GM18511 (cell line): Measurements from ENCODE around the gene ARAP2.

ENCODE experiments used
- ATAC-seq: cut with Tn5 transposase; IDR thresholded peaks from one replicate; pipeline ENCODE4 v1.9.1; 2021; ENCODE audit warnings: mild to moderate bottlenecking, moderate library complexity; ENCODE audit not compliant: unreplicated experiment

The ARAP2 gene

GRCh38 chr4:36133658-36134057 is 110.7 kb downstream of the ARAP2 start:
- no peak for ATAC-seq

GRCh38 chr4:36133086-36133485 is 111.2 kb downstream of the ARAP2 start:
- no peak for ATAC-seq

- no peak for ATAC-seq
Observed at GRCh38 chr4:36130641-36131040, 113.7 kb downstream of the ARAP2 start.

DNA sequence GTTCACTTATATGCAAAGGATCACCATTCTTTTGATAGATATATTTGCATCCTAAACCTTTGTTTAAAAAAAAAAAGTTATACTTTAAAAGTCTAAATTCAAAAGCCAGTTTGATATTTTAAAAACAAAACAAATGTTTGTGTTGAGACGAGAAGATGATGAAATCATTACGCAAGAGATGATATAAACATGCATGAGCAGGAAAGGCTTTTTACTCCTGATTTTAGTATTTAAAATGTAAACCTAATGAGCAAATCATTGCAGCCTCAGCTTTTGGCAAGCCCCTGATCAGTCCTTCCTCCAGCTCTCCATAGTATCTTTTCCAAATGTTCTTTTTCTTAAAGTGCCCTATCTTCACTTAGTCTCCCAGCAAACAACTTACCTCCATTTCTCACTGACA is 115.6 kb downstream of the ARAP2 start:
- no peak for ATAC-seq

- ATAC-seq: no peak
Observed at GRCh38 chr4:36123906-36124305, 120.4 kb downstream of the ARAP2 start.

- no peak for ATAC-seq
Observed at GRCh38 chr4:36115312-36115711, 129.0 kb downstream of the ARAP2 start.

DNA sequence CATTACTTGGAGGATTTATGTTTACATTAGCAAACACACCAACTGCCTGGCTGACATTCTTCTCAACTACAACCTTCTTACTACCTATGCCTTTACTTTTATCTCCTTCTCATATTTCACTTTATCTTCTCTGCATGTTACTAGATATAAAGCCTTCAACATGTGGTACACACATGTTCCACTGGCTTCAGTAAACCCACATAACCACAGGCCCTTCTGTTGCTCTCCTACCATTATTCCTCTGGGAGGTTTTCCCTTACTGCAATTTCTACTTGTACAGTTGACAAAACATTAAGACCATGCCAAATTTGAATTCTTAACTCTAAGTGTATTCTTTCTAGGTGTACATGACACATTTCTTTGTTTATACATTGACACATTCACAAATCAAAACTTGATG is 133.1 kb downstream of the ARAP2 start:
- no peak for ATAC-seq

DNA sequence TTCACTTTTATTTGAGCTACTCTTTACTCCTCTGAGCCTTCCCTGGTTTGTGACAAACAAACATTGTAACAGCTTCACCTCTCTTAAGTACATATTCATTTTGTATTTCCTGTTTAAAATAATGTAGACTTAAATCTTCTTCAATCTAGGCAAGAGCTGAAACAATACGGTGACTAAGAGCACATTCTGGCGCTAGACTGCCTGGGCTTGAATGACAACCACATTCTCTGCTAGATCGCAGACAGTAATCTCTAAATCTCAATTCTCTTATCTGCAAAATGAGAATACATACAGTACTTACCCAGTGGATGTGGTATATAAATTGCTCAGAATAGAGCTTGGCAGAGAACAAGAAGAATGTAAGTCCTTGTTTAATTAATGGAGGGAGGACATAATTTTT is 144.8 kb downstream of the ARAP2 start:
- ATAC-seq: no peak

DNA sequence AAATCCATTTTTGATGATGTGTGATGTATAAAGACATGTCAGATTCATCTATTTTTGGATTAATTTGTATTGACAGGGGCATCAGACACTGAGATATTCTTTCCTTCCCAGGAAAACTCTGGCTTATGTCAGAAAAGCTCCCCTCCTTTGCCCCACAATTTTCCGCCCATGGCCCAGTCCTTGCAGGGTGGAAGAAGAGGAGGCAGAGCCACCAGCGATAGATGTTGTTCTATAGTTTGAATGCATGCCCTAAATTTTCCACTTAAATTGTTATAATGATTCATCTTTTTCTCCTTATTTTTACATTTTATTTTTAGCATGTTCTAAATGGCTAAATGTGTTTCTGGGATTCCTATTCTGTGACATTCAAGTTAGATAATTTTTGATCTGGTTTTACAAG is 149.3 kb downstream of the ARAP2 start:
- ATAC-seq: no peak

DNA sequence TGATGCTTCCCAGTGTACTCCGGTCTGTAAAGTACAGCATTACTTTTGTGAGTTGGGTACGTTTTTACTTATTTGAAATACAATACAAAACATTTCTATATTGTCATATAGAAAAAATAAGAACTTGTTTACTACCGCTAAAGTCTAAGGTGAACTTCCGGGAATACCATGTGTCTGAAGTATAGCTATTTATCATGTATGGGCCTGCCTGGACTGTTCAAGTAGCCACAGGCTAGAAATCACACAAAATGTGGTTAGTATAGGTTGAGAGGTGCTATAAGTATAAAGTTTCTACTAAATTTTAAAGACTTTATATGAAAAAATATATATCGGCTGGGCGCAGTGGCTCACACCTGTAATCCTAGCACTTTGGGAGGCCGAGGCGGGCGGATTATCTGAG is 152.3 kb downstream of the ARAP2 start:
- ATAC-seq: no peak

- ATAC-seq: no peak
Observed at GRCh38 chr4:36088542-36088941, 155.8 kb downstream of the ARAP2 start.

- no peak for ATAC-seq
Observed at GRCh38 chr4:36086261-36086786, 158.0 kb downstream of the ARAP2 start.

DNA sequence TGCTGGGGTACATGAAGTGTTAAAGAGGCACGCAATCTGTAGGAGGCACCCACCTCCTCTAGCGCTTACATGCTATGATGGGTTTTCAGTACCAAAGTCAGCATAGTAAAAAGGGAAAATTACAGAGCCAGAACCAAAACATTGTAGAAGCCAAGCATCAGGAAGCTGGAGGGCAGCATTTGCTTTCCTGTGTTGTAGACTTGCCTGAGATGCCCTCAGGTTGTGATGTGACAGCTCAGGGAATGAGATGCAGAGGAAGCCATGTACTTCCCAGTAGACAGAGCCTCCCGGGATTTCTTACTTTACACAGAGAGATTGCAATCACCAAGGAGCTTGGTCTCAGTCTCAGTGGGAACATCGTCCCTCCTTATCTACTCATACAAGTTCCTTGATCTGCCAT is 161.5 kb downstream of the ARAP2 start:
- ATAC-seq: no peak

DNA sequence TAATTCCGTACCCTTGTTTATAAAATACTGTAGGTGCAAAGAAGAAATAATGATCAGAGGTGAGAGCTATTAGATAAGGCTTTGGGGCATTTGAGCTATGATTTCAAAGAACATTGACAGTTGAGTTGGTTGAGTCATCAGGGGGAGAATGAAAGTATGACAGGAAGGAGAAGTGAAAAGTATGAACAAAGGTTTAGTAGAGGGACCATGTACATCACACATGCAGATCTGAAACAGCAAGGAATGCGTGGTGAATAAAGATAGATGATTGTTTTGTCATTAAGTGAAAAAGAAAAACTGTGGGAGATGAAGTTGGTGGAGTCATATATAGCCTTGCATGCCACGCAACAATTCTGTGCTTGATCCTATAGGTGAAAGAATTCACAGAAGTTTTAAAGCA is 163.1 kb downstream of the ARAP2 start:
- peak; percentile 99 for ATAC-seq

DNA sequence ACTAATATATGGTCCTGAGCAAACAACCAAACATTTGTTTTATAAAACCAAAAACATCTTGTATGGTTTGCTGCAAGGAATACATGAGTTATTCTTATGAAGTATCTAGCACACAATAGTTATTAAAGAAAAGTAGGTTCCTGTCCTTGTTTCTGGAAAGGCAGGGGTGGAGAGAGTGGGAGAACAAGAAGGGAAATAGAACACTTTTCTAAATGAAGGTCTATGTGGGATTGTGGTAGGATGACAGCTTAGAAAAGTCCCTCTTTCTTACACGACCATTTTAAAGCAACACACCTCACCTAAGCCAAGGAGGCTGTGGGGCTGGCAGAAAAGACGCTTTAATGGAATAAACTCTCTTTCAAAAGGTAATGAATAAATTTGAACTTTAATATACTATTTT is 164.6 kb downstream of the ARAP2 start:
- no peak for ATAC-seq

DNA sequence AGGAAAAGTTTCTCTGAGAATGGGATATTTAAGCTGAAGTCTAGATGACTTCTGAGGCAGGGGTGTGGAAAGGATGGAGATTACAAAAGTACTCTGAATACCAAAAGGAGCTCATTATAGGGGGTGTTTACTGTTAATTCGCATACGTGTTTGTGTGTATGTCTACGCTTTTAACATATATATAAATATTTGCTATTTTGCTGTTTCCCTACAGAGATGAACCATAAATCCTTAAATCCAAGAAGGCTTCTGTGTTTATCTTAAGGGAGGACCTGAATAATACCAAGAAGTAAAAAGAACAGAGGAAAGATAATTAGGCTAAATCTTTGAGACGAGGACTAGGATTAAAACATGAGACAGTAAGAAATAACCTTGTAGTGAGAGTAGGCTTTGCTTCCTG is 166.0 kb downstream of the ARAP2 start:
- no peak for ATAC-seq

DNA sequence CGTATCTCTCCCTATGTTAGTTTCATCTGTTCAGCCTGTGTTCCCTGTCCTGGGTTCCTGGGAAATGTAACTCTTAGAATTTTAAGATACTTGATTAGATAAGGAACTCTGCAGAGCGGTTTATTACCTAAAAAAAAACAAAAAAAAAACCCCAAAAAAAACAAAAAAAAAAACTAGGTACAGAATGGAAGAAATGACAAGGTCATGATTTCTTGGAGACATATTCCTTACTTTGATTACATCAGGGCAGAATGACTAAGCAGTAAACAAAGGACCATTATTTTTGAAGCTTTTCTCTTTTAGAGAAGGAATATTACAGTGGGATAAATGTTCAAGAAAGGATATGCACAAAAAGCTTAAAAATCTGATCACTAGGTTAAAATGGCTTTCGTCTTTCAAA is 171.8 kb downstream of the ARAP2 start:
- no peak for ATAC-seq

- no peak for ATAC-seq
Observed at GRCh38 chr4:36067116-36067515, 177.2 kb downstream of the ARAP2 start.

GRCh38 chr4:36065274-36065871 is 178.9 kb downstream of the ARAP2 start:
- ATAC-seq: no peak

DNA sequence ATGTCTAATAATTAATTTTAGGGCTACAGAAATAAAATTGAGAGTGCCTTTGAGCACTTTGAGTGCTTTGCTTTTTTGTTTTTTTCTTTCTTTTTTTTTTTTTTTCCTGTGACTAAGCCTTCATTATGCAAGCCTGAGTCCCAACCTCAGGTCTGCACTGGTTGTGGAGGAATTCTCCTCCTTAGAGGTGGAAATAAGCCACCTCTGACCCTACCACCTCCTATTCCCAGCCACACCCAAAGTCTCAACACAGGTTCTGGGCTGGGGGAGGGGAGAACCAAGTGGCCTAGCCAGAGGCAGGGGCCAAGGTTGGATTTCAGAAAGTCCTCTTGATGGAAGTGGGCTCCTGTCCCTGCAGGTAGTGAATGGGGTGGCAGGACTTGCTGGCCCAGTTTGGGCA is 180.2 kb downstream of the ARAP2 start:
- no peak for ATAC-seq

- no peak for ATAC-seq
Observed at GRCh38 chr4:36056136-36056535, 188.2 kb downstream of the ARAP2 start.

- ATAC-seq: no peak
Observed at GRCh38 chr4:36054694-36055422, 189.5 kb downstream of the ARAP2 start.

- no peak for ATAC-seq
Observed at GRCh38 chr4:36053930-36054329, 190.4 kb downstream of the ARAP2 start.
